Nephron progenitor cell (in vitro differentiated cells): ENCODE measurements around the gene NRIP3.

Experiments used
- DNase-seq: peaks from one replicate; pipeline ENCODE4 v3.0.0; 2021
- H3K27ac Mint-ChIP-seq: 2 replicates; pipeline ENCODE4 v1.8.0; 2021; ENCODE audit warnings: mild to moderate bottlenecking, moderate library complexity, mixed read lengths
- H3K27me3 Mint-ChIP-seq: 2 replicates; pipeline ENCODE4 v1.8.0; 2021; ENCODE audit warnings: mild to moderate bottlenecking, low read depth, mixed read lengths; ENCODE audit not compliant: poor library complexity
- H3K36me3 Mint-ChIP-seq: 2 replicates; pipeline ENCODE4 v1.8.0; 2021; ENCODE audit warnings: low read depth, mixed read lengths
- H3K4me1 Mint-ChIP-seq: 2 replicates; pipeline ENCODE4 v1.8.0; 2021; ENCODE audit warnings: mixed read lengths
- H3K4me3 Mint-ChIP-seq: 2 replicates; pipeline ENCODE4 v1.8.0; 2021; ENCODE audit warnings: mild to moderate bottlenecking, moderate library complexity, mixed read lengths
- H3K9me3 Mint-ChIP-seq: 2 replicates; pipeline ENCODE4 v1.8.0; 2021; ENCODE audit warnings: mild to moderate bottlenecking, moderate library complexity, mixed read lengths
- CTCF ChIP-seq: fragments of 200-600 bp; sonication (generic); IDR thresholded peaks from 2 replicates; pipeline ENCODE4 v1.5.0; 2021; ENCODE audit warnings: antibody characterized with exemption

Gene NRIP3

GRCh38 chr11:9003573-9004182, at the start of gene NRIP3:
NRIP3 (minus strand) TSS chr11:9004001; CDS start chr11:9003935, 66 bp downstream.
- Mint-ChIP-seq H3K9me3 (no peaks in the 10 kb centered on the region), H3K27ac (no peak within 1 kb of the TSS), H3K4me3 (peak within 1 kb of the TSS; percentile 82), H3K36me3 (no peaks in the 10 kb centered on the region), H3K27me3 (peaks cover 94% of the 10 kb centered on the region), H3K4me1 (peaks cover 13% of the 10 kb centered on the region)
- no peak for TF ChIP-seq CTCF
- DNase-seq, result peak; percentile 86

- no peak for TF ChIP-seq CTCF
- Mint-ChIP-seq H3K27me3 (no peaks in the 10 kb centered on the region), H3K36me3 (no peaks in the 10 kb centered on the region)
Observed at GRCh38 chr11:9052316-9052715, 48.5 kb upstream of the NRIP3 start.

GRCh38 chr11:9049959-9050358, 46.2 kb upstream of the NRIP3 start:
- Mint-ChIP-seq H3K27ac (no peak overlapping the region), H3K9me3 (no peaks in the 10 kb centered on the region), H3K4me3 (no peak overlapping the region), H3K36me3 (no peaks in the 10 kb centered on the region), H3K27me3 (no peaks in the 10 kb centered on the region), H3K4me1 (peaks cover 43% of the 10 kb centered on the region)
- no peak for TF ChIP-seq CTCF
- no peak for DNase-seq

More at GRCh38 chr11:9052316-9052715, 48.5 kb upstream of the NRIP3 start:
- H3K27ac Mint-ChIP-seq, result no peak overlapping the region
- H3K4me3 Mint-ChIP-seq, result no peak overlapping the region
- H3K9me3 Mint-ChIP-seq, result no peaks in the 10 kb centered on the region
- peaks cover 29% of the 10 kb centered on the region for H3K4me1 Mint-ChIP-seq
- no peak for DNase-seq

- H3K27ac Mint-ChIP-seq, result peak overlapping the region; percentile 89
- H3K36me3 Mint-ChIP-seq, result no peaks in the 10 kb centered on the region
- no peak for DNase-seq
- peak overlapping the region; percentile 49 for H3K4me3 Mint-ChIP-seq
- no peak for TF ChIP-seq CTCF
- peaks cover 50% of the 10 kb centered on the region for H3K4me1 Mint-ChIP-seq
- peaks cover 2% of the 10 kb centered on the region for H3K27me3 Mint-ChIP-seq
- no peaks in the 10 kb centered on the region for H3K9me3 Mint-ChIP-seq
Observed at GRCh38 chr11:9047964-9048523, 44.2 kb upstream of the NRIP3 start.

- no peak overlapping the region for H3K27ac Mint-ChIP-seq
- no peak for DNase-seq
- H3K4me3 Mint-ChIP-seq, result no peak overlapping the region
- peaks cover 2% of the 10 kb centered on the region for H3K27me3 Mint-ChIP-seq
- peaks cover 50% of the 10 kb centered on the region for H3K4me1 Mint-ChIP-seq
- TF ChIP-seq CTCF, result no peak
- no peaks in the 10 kb centered on the region for H3K9me3 Mint-ChIP-seq
- no peaks in the 10 kb centered on the region for H3K36me3 Mint-ChIP-seq
Observed at GRCh38 chr11:9046481-9046880, 42.7 kb upstream of the NRIP3 start.

- Mint-ChIP-seq H3K9me3 (peaks cover 4% of the 10 kb centered on the region), H3K27ac (no peak overlapping the region), H3K4me3 (no peak overlapping the region), H3K36me3 (no peaks in the 10 kb centered on the region), H3K4me1 (peaks cover 43% of the 10 kb centered on the region), H3K27me3 (peaks cover 2% of the 10 kb centered on the region)
- no peak for DNase-seq
- no peak for TF ChIP-seq CTCF
Observed at GRCh38 chr11:9042488-9042887, 38.7 kb upstream of the NRIP3 start.
